GM18520 (cell line): ENCODE results near the gene GDPD5.

Experiments
- ATAC-seq: cut with Tn5 transposase; IDR thresholded peaks from one replicate; pipeline ENCODE4 v1.9.1; 2021; ENCODE audit not compliant: unreplicated experiment

The GDPD5 gene

GRCh38 chr11:75495749-75496304, 29.9 kb downstream of the GDPD5 start:
- no peak for ATAC-seq

DNA sequence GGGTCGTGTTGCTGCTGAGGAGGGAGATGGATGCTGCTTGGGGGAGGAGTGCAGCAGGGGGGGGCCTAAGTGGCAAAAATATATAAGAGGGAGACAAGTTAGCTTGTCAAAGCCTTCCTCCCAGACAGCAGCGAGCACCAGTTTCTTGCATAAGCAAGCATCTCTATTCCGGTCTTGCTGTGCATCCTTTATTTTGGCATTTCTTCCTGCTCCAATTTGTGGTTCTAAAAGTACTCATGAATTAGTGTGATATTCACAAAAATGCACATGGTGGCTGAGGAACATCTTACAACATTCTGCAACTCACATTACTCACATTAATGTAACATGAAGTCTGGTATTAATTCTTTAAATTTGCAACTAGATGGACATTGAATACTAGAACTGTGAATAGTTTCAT, 32.1 kb downstream of the GDPD5 start:
- no peak for ATAC-seq

GRCh38 chr11:75492181-75492820, 33.4 kb downstream of the GDPD5 start:
- no peak for ATAC-seq

DNA sequence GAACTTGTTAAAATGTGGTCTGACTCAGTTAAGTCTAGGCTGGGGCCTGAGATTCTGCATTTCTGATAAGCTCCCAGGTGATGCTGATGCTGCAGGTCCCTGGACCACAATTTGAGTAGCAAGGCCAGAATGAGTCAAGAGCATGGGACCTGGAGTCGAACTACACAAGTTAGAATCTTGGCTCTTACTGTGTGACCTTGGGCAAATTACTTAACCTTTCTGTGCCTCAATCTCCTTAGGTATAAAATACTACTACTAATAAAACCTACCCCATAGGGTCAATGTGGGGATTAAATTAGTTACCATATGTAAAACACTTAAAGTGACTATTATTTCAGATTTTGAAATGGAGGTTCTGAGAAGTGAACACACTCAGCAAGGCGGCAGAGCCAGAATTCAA, 34.3 kb downstream of the GDPD5 start:
- ATAC-seq, result no peak

DNA sequence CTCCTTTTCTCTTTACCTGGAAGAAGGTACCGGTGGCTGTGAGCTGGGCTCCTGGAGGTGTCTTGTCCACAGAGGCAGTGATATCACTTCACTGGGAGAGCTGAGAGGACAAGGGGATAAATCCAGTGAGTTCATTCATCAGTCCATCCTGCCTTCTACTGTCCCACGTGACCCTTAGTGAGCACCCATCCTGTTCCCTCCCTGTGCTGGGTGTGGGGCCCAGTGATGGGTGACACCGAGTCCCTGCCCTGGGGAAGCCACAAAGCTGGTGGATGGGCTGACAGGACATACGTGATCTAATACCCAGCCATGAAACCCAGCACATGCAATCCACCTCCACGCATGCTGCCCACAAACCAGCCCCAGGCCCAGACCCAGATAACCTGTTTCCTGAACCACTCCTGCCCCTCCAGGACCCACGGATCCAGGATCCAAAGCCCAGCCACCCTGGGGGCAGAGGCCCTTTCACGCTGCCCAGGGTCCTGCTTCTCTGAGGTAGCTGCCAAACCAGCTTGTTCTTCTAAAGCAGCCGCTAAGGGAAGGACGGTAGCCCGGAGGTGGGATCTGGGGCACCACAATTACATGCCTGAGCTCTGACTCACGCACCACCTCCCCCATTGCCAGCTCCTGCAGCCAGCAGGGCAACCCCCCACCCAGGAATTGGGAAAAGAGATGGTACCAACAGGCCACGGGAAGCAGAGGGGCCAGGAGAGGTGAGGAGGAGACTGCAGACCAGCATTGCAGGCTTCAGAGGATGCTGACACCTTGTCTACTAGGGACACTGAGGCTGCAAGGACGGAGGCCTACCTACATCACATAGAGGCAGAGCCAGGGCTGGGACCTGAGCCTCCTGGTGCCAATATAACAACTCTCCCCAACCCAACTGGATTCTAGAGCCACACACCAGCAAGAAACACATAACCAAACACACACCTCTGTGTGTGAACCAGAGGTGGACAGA, 35.2 kb downstream of the GDPD5 start:
- no peak for ATAC-seq

DNA sequence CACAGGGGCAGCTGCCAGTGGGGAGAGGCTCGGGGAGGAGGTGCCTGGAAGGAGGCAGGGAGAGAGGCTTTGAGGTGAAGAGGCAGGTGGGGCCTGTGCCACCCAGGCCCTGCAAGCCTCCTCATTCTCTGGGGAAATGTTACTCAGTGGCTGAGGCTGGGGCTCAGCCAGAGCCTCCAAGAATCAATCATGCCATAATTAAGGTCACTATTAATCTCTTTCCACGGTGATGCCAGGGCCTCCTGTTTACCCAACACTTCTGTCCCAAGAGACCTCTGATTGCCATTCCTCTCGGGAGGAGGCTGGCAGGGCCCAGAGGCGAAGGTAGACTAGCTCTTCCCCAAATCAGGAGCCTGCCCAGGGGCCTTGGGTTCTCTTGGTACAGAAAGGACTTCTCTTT, 38.4 kb downstream of the GDPD5 start:
- no peak for ATAC-seq

- no peak for ATAC-seq
These were observed 40.0 kb downstream of the GDPD5 start for GRCh38 chr11:75485742-75486141.

DNA sequence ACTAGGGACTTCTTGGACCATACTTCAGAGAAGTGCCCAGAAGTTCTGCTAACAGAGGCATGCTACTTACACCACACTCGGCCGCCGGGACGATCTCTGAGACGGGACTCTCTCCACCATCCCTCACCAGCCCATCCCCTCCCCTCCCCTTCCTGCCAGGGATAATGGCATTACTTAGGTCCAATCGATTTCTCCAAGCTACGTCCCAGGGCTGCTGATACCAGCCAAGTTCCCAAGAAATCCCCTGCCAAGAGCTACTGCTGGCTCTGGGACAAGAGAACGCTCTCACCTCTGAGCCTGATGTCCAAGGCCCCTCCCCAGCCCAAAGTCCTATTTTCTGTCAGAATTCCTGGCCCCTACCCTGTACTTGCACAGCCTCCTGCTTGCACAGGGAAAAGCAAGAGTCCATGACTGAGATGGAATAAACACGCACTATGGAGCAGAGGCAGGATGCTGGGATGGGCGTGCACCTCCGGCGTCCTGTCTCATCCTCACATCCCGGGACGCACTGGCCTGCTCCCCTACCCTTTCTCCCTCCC, 42.7 kb downstream of the GDPD5 start:
- no peak for ATAC-seq

DNA sequence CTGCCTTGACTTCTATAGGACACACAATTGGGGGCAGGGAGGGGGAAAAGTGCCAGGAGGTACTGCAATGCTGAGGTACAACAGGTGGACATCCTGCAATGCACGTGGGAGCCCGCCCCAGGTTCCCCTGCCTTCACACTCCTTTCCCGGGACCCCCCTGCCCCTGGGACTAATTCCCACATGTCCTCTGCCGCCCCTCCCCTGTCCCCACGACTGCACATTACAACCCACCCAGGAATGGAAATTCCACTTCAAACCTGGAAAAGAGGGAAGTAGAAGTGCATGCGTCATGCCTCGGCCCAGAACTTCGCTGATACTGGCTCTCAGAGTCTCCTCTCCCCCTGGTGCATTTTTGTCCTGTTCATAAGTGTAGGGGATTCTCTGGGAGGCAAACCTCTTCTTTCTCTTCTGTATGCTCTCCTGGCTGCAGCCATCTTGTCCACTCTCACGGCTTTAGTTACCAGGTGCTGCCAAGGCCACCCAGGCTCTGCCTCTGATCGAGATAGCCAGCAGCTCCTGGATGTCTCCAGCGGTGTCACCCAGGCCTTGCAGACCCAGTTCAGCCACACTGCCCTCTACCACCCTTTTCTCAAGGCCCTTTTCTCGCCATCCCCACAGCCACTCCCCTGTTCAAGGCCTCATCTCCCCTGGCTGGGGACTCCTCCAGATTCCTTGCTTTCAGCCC, 43.7 kb downstream of the GDPD5 start:
- no peak for ATAC-seq

DNA sequence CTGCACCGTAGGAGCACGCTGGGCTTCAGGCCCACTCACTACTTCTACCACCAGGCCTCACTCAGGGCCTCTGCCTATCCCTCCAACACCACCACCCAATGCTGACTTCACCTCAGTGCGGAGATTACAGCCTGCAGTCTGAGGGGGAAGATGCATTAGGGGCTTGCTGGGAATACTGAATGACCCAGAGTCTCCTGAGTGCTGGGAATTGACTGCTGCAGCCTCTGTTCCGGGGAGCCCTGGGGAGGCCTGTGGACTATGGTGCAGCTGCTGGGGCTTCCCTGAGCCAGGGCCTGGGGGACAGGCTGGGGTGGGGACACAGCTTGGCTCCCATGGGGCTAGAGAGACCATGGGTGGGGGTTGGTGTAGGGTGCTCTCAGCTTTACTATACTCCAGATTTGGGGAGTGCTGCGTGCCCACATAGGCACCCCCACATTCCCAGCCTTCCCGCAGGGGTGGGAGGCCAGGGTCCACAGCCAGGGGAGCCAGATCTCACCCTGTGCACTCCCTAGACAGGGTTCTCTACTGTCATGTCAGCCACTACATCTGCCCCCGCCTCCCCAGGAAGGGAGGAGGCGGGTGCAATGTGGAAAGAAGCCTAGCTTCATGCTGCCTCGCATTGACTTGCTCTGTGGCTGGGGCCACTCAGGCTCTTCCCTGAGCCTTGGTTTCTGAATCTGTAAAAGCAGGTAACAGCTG, 44.4 kb downstream of the GDPD5 start:
- ATAC-seq, result no peak

DNA sequence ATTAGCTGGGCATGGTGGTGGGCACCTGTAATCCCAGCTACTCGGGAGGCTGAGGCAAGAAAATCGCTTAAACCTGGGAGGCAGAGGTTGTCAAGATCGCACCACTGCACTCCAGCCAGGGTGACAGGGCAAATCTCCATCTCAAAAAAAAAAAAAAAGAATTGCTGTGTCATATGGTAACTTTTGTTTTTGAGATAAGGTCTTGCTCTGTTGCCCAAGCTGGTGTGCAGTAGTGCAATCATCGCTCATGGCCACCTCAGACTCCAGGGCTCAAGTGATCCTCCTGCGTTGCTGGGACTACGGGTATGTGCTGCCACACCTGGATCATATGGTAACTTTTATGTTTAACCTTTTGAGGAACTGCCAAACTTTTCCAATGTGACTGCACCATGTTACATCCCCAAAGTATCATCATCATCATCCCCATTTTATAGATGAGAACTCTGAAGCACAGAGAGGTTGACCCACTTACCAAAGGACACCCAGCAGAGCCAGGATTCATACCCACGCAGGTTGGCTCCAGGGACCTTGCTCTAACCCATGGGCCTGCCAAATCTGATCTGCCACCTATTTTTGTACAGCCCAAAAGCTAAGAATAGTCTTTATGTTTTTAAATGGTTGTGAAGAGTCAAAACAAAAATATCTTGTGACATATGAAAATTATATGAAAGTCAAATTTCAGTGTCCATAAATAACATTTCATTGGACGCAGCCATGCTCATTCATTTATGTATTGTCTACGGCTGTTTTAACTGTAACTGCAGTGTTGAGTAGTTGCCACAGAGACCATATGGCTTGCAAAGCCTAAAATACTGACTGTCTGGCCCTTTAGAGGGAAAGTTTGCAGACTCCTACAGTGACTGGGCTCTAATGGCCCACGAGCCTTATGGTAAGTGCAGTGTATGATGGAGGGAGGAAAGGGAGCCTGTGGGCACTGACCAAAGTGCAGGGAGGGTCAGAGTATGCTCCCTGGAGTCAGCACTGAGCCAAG, 45.3 kb downstream of the GDPD5 start:
- ATAC-seq, result no peak

GRCh38 chr11:75479597-75480145, 46.1 kb downstream of the GDPD5 start:
- ATAC-seq, result no peak

DNA sequence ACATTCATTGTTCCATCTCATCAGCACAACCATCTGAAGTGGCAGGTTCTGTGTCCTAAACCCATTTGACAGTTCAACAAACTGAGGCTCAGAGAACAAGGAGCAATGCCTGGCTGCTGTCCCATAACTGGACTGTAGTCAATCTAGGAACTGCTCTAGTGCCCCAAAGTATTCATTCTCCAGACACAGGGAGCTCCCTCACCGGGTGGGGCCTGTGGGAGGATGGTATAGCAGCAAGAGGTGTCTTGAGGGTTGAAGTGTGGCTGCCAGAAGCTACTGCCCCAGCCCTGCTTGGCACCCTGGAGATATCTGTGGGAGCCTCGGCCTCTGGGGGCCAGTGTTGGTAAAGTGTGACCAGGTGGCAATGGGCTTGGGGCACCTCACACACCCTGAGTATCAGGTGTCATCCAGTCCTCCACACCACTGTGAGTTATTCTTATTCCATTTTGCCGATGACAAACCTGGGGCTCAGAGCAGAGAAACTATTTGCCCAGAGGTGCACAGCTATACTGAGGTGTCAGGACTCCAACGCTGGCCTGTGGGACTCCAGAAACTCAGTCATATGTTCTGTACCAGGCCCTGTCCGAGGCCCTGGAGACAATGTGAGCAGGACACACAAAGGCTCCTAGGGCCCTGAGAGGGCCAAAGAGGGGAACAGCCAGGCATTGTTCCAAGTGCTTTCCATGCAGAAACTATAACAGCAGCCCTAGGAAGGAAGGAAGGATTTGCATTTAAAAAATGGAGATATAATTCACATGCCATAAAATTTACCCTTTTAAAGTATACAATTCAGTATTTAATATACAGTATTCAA, 46.8 kb downstream of the GDPD5 start:
- no peak for ATAC-seq

DNA sequence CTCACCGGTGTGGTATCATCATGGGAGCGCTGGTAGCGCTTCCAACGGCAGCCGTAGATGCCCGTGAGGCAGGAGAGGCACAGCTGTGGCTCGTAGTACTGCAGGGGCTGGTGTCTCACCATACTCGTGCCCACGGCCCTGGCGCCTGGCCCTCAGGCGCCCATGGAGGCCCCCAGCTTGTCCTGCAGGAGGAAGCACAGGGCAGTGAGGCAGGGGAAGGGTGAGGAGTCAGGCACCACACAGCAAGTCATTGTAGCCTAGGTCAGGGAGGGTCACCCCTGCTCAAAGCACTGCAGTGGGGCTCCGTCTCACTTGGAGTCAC, 48.2 kb downstream of the GDPD5 start:
- no peak for ATAC-seq

DNA sequence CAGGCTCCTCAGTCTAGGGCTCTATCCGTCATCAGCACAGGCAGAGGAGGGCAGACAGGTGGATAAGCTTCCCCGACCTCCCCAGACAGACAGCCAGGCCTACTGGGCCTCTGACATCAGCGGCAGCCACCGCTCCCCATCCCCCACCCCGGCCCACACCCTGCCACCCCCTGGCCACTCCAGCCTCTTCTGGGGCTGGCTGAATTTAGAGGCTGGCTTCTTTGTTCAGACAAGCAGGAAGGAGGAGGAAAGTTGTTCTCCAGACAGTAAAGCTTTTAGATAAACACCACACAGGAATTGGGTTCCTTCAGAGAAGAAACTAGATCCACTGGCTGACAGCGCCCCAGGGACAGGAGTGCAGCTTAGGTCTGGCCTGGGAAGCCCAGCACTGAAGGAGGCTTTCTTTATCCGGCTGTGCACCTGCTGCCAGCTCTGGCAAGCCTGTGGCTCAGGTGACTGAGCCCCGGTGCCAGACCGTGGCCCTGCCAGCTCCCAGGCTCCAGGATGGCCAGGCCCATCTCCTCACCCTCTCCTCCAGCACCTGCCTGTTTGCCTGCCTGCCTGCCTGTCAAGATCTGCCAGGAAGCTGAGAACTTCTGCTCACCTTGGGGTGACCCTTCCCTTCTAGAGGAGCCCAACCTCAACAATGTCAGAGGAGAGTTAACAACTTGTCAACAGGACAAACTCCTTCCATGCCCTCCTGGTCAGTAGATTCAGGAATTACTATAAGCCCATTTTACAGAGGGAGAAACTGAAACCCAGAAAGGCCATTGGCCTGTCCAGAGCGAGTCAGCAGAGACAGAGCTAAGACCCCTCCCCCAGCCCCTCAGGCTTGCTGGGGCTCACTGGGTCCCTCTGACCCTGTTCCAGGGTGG, 48.8 kb downstream of the GDPD5 start:
- no peak for ATAC-seq

- no peak for ATAC-seq
These were observed 49.7 kb downstream of the GDPD5 start for GRCh38 chr11:75475767-75476650.
